Activated CD4-positive, alpha-beta T cell treated with anti-CD3 and anti-CD28 coated beads, Interleukin-2, amount 10 ng/mL, durations not matched to agents 7 days and 5 days (primary cell): ENCODE data around the gene PTCD1. TPM values are rescaled to one million over a fixed set of nuclear protein-coding genes. Genes with fewer than 3 reads are reported as not detected.

ENCODE experiments used
- CTCF ChIA-PET: fragments of 350-600 bp; sonication (Branson Sonifier 250); formaldehyde crosslinking; loops from one replicate; lab custom pipeline; 2021; ENCODE audit warnings: antibody characterized with exemption; lab: Charles Lee
- POLR2A ChIA-PET: fragments of 350-600 bp; sonication (Branson Sonifier 250); formaldehyde crosslinking; loops from one replicate; lab custom pipeline; 2021; ENCODE audit warnings: antibody characterized with exemption; lab: Charles Lee
- DNase-seq: peaks from one replicate; pipeline ENCODE4 v3.0.0-alpha.2; 2020
- H3K27ac Mint-ChIP-seq: one replicate; pipeline ENCODE4 v1.8.0; 2021; ENCODE audit warnings: mild to moderate bottlenecking, moderate library complexity, mixed read lengths
- H3K27me3 Mint-ChIP-seq: one replicate; pipeline ENCODE4 v1.8.0; 2021; ENCODE audit warnings: mixed read lengths
- H3K36me3 Mint-ChIP-seq: one replicate; pipeline ENCODE4 v1.8.0; 2021; ENCODE audit warnings: low read depth, mixed read lengths
- H3K4me1 Mint-ChIP-seq: one replicate; pipeline ENCODE4 v1.8.0; 2021; ENCODE audit warnings: mixed read lengths
- H3K4me3 Mint-ChIP-seq: one replicate; pipeline ENCODE4 v1.8.0; 2021; ENCODE audit warnings: mild to moderate bottlenecking, moderate library complexity, mixed read lengths
- H3K9me3 Mint-ChIP-seq: one replicate; pipeline ENCODE4 v1.8.0; 2021; ENCODE audit warnings: mixed read lengths
- total RNA-seq, 2 experiments: library from RNA; stranded (reverse); gene quantifications; one replicate each; pipeline ENCODE4 v1.2.3, GENCODE V29; 2021

Gene PTCD1
- total RNA-seq, 2 experiments from 2014 or later: 5.7 to 8.6 TPM

DNA sequence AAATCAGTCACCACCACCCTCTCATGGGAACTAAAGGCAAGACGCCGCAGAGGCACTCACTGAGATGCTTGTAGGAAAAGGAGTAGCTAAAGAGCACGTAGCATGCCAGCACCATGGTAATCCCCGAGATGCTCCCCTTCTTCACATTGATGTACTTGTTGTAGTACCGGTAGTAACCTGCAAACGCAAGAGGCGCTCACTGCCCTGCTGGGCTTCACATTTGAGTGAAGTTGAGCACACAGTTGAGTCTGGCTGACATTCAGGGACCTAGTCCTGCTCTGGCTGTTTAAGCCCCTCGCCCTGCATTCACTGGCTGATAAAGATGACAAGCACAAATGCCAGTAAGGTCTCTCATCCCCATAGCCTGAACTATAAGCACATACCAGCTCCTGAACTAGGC is 20.5 kb upstream of the PTCD1 start:
- CTCF ChIA-PET: interaction anchor here (0.9 to 1.3 kb wide), 3 partner anchors 10 to 12 kb away, joined by 3 to 5 read pairs (median 3); no protein-coding TSS in a partner anchor

DNA sequence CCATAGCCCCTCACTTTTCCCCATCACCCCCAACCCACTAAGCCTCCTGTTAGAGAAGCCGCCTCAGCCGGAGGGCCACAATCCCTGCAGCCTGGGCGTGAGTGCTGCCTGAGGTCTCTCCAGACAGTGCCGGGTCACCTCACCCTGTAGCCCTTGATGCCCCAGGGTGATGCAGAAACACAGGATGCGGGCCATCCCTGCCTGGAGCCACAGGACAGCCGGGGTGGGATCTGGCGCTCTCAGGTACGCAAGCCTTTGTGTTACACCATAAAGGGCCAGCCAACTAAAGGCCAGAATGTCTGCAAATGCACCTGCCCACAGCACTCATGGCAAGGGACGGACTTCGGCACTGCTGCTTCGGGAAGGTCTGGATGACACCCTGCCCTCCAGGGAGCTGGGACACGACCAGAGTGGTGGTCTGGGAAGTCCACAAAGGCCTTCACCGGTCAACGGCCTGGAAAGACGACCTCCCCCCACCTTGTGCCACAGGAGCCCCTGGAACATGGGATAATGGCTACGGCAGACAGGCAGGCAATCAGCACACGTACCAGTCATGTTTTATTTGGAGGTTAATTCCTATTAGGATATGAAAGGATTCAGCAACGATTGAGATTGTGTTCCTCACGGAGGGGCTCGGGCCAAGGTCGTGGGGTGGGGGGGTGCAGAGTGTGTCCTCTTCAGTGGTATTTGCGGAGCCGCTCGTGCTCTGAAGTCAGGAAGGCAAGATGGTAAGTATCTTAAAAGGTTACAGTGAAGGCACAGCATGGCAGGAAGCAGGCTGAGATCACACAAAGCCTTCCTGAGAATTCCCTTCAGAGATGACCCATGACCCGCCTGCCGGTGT is 19.3 kb upstream of the PTCD1 start:
- CTCF ChIA-PET: interaction anchor here (0.9 to 2.2 kb wide), 2 partner anchors 8 to 181 kb away, joined by 3 to 8 read pairs; partner anchors contain the start of gene ATP5MF
- no peak overlapping the region for H3K4me3 Mint-ChIP-seq
- no peak for DNase-seq
- H3K36me3 Mint-ChIP-seq: peaks cover 40% of the 10 kb centered on the region
- no peaks in the 10 kb centered on the region for H3K9me3 Mint-ChIP-seq
- H3K27ac Mint-ChIP-seq: no peak overlapping the region
- POLR2A ChIA-PET: interaction anchor here (0.6 kb wide), 1 partner anchor 40 kb away, joined by 3 read pairs; no protein-coding TSS in a partner anchor
- peaks cover 10% of the 10 kb centered on the region for H3K4me1 Mint-ChIP-seq
- no peaks in the 10 kb centered on the region for H3K27me3 Mint-ChIP-seq

More for the DNA sequence above, 20.5 kb upstream of the PTCD1 start:
- Mint-ChIP-seq H3K27ac (peak overlapping the region; percentile 74), H3K27me3 (no peaks in the 10 kb centered on the region), H3K9me3 (no peaks in the 10 kb centered on the region), H3K36me3 (peaks cover 40% of the 10 kb centered on the region), H3K4me1 (peaks cover 17% of the 10 kb centered on the region), H3K4me3 (no peak overlapping the region)
- POLR2A ChIA-PET: no interaction called here
- DNase-seq: peak; percentile 45

DNA sequence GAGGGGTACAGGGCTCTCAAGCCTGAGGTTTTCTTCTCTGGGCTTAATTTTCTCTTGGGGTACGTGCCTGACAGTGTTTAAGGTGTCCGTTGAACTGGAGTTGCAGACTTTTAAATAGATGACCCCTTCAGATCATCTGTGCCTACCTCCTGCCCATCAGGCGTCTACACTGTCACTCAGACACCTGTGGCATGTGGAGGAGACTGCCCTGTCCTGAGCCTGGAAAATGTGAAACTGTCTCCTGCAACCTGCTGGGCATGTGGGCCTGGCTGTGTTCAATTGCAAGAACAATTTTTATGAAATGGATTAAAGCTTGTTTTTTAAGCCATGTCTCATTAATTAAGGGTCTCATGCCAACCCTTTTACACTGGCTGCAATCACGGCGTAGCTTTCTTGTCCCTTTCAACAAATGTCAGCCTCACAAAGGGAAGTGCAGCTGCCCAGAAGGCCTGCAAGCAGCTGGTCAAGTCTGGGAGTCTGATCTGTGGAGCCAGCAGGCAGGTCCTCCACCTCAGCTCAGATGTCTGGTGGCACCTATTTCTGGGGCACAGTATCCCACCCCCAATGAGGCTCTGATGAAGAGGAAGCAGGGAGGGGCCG is 18.6 kb upstream of the PTCD1 start:
- Mint-ChIP-seq H3K4me1 (peaks cover 8% of the 10 kb centered on the region), H3K4me3 (no peak overlapping the region), H3K9me3 (no peaks in the 10 kb centered on the region), H3K36me3 (peaks cover 37% of the 10 kb centered on the region), H3K27me3 (no peaks in the 10 kb centered on the region), H3K27ac (no peak overlapping the region)
- CTCF ChIA-PET: interaction anchor here (0.9 to 2.2 kb wide), 2 partner anchors 8 to 181 kb away, joined by 3 to 8 read pairs; partner anchors contain the start of gene ATP5MF
- POLR2A ChIA-PET: interaction anchor here (0.6 kb wide), 1 partner anchor 41 kb away, joined by 3 read pairs; no protein-coding TSS in a partner anchor
- no peak for DNase-seq

DNA sequence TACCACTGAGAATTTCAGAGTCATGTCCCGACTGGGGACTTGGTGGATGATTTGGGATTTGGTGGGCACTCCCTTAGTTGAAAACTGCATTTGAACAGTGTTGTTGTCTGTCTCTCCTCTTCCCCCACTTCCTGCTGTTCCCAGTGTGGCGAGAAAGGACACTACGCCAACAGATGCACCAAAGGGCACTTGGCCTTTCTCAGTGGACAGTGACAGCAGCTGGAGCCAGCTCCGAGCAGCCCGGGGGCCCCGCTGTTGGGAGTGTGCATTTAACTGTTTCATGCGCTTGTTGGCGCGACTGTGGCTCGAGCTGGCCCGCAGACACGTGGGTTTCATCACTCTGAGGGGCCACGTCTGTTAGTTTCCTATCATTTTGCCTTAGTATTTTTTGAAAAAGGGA is 17.7 kb upstream of the PTCD1 start:
- Mint-ChIP-seq H3K4me3 (no peak overlapping the region), H3K27me3 (no peaks in the 10 kb centered on the region), H3K27ac (peak overlapping the region; percentile 20), H3K9me3 (no peaks in the 10 kb centered on the region), H3K36me3 (peaks cover 35% of the 10 kb centered on the region), H3K4me1 (peaks cover 8% of the 10 kb centered on the region)
- POLR2A ChIA-PET: interaction anchor here (0.6 kb wide), 1 partner anchor 17 kb away, joined by 3 read pairs; no protein-coding TSS in a partner anchor
- CTCF ChIA-PET: interaction anchor here (2.2 kb wide), 1 partner anchor 9 kb away, joined by 8 read pairs; the partner anchor contains the start of gene ATP5MF
- DNase-seq: no peak

DNA sequence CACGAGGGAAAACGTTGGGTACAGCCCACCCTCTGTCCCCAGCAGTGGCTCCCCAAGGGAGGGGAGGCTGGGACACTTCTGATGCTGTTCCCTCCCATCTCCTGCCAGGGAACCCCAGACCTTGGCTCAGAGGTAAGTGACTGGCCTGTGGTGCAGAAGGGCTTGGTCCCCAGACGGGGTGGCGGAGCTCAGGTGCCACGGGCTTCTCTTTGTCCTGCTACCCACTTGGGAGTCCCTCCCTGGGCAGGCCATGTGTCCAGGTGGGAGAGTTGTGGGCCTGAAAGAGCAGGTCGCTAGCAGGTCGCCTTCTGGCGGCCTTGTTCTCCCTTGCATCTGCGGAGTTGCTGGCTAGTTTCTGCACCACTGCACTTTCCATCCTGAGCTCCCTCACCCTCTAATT is 17.3 kb upstream of the PTCD1 start:
- ChIA-PET CTCF (interaction anchor here (0.8 to 2.2 kb wide), 3 partner anchors 8 to 20 kb away, joined by 3 to 8 read pairs (median 3); partner anchors contain the start of gene ATP5MF), POLR2A (interaction anchor here (0.6 kb wide), 1 partner anchor 16 kb away, joined by 3 read pairs; no protein-coding TSS in a partner anchor)
- Mint-ChIP-seq H3K27me3 (no peaks in the 10 kb centered on the region), H3K4me1 (peaks cover 8% of the 10 kb centered on the region), H3K9me3 (no peaks in the 10 kb centered on the region), H3K36me3 (peaks cover 40% of the 10 kb centered on the region), H3K4me3 (no peak overlapping the region), H3K27ac (no peak overlapping the region)
- no peak for DNase-seq

DNA sequence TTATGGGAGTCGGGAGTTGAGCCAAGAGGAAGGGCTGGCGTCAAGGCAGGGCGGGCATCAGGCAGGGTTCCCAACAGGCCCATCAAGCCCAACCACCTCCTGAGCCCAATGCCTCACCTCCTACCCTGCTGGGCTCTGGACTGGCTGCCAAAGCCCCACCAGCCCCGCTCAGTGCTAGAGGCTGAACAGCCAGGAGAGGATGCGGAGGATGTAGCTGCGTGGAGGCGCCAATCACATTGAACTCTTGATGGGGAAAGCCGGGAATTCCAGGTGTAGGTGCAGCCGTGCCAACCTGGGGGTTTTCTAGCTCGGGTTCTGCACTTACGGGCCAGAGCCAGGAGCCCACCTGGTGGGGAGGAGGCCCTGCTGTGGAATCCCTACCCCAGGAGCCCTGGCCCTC is 14.5 kb upstream of the PTCD1 start:
- CTCF ChIA-PET: no interaction called here
- Mint-ChIP-seq H3K36me3 (peaks cover 31% of the 10 kb centered on the region), H3K27me3 (no peaks in the 10 kb centered on the region), H3K4me1 (no peaks in the 10 kb centered on the region), H3K4me3 (no peak overlapping the region), H3K27ac (no peak overlapping the region), H3K9me3 (no peaks in the 10 kb centered on the region)
- DNase-seq: no peak
- POLR2A ChIA-PET: no interaction called here

DNA sequence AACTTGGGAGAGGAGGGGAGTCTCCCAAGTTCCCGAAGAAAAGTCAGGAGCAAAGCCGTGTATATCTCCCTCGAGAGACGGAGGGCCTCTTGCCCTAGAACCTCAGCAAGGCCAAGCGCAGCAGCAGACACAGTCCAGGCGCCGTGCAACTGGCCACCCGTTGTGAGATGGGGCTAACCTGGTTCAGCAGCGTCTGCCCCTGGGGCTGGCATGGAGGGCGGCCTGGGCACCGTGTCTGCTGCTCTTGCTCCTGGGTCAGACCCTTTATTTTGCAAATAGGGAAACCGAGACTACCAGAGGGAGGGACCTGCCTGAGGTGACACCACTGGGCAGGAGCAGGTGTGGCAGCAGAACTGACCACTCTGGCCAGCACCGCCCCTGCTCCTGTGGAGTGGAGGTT is 13.9 kb upstream of the PTCD1 start:
- H3K9me3 Mint-ChIP-seq: no peaks in the 10 kb centered on the region
- POLR2A ChIA-PET: no interaction called here
- no peaks in the 10 kb centered on the region for H3K4me1 Mint-ChIP-seq
- CTCF ChIA-PET: no interaction called here
- no peak overlapping the region for H3K4me3 Mint-ChIP-seq
- H3K27me3 Mint-ChIP-seq: no peaks in the 10 kb centered on the region
- H3K36me3 Mint-ChIP-seq: peaks cover 32% of the 10 kb centered on the region
- H3K27ac Mint-ChIP-seq: no peak overlapping the region
- DNase-seq: no peak

DNA sequence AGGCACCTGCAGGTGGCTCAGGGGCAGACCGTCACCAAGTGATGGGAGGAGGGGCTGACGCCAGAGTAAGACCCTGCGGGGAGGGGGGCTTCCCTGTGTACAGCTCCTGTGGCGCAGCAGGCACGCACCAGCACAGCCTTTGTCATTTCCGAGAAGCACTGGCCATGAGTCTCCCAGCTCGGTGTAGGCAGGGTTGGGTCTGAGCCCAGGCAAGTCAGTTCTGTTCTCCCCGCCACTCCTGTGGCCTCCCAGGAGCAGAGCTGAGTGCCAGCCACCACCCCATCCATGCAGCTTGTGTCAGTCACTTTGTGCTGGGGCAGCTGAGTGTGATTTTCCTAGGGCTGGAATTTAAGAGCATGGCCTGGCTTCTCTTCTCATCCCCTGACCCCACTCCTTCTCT is 13.3 kb upstream of the PTCD1 start:
- Mint-ChIP-seq H3K27ac (no peak overlapping the region), H3K9me3 (no peaks in the 10 kb centered on the region), H3K4me1 (no peaks in the 10 kb centered on the region), H3K36me3 (peaks cover 30% of the 10 kb centered on the region), H3K27me3 (no peaks in the 10 kb centered on the region), H3K4me3 (no peak overlapping the region)
- POLR2A ChIA-PET: no interaction called here
- no peak for DNase-seq
- CTCF ChIA-PET: no interaction called here

DNA sequence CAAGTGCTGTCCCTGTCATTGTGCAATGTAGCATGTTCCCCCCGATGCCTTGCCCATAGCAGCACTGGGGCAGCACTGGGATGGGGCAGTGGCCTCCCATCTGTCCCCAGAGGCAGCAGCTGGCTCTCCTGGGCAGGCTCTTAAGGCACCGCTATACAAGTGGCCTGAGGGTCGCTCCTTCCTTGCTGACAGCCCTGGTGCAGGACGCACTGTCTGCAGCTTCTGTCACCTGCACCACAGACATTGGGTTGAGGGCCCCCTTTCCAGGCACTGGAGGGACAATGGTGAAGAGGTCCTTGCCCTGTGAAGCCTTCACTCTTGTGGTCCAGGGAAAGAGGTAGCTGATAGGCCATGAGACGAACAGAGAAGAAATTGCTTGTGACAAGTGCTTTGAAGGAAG is 10.7 kb upstream of the PTCD1 start:
- Mint-ChIP-seq H3K27ac (no peak overlapping the region), H3K4me3 (no peak overlapping the region), H3K9me3 (no peaks in the 10 kb centered on the region), H3K4me1 (peaks cover 2% of the 10 kb centered on the region), H3K27me3 (no peaks in the 10 kb centered on the region), H3K36me3 (peaks cover 37% of the 10 kb centered on the region)
- DNase-seq: no peak
- CTCF ChIA-PET: interaction anchor here (0.9 to 1.6 kb wide), 3 partner anchors 10 to 62 kb away, joined by 3 to 4 read pairs (median 3); no protein-coding TSS in a partner anchor
- POLR2A ChIA-PET: no interaction called here

DNA sequence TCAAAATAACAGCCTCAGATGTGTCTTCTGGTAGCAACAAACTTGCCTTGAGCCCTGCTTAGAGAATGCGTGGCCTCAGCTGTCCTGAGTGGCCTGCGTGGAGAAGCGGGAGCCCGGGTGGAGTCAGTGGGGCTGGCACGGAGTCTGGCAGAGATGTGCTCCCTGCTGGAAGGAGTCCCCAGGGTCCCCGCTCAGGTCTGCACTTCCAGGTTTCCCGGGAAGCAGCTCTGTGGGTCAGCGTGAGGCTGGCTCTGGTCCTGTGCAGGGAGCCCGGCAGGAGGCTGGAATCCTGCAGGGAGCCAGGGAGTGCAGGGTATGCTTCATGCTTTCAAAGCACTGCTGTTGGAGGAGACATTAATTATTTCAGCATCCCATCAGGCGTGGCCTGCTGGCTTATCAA is 10.3 kb upstream of the PTCD1 start:
- no peak for DNase-seq
- ChIA-PET POLR2A (no interaction called here), CTCF (interaction anchor here (0.9 to 1.6 kb wide), 3 partner anchors 10 to 62 kb away, joined by 3 to 5 read pairs (median 4); no protein-coding TSS in a partner anchor)
- Mint-ChIP-seq H3K27ac (no peak overlapping the region), H3K36me3 (peaks cover 36% of the 10 kb centered on the region), H3K27me3 (no peaks in the 10 kb centered on the region), H3K9me3 (no peaks in the 10 kb centered on the region), H3K4me3 (no peak overlapping the region), H3K4me1 (peaks cover 2% of the 10 kb centered on the region)

DNA sequence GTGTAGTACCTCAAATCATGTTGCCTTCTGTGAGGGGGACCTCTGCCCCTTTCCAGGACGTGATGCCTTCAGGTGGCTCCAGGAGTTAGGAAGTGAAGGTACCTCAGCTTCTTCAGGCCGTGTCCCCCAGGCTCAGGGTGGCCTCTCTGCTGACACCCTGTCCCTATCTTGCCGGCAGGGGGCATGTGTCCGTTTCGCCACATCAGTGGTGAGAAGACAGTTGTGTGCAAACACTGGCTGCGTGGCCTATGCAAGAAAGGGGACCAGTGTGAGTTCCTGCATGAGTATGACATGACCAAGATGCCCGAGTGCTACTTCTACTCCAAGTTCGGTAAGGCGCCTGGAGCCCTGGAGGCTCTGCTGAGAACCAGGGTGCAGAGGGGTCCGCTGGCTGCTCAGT is 9.3 kb upstream of the PTCD1 start:
- DNase-seq: peak; percentile 20
- POLR2A ChIA-PET: no interaction called here
- CTCF ChIA-PET: interaction anchor here (0.6 to 1.2 kb wide), 4 partner anchors 11 to 182 kb away, joined by 3 to 5 read pairs (median 3); no protein-coding TSS in a partner anchor
- Mint-ChIP-seq H3K4me1 (peaks cover 7% of the 10 kb centered on the region), H3K36me3 (peaks cover 39% of the 10 kb centered on the region), H3K27ac (no peak overlapping the region), H3K27me3 (no peaks in the 10 kb centered on the region), H3K9me3 (no peaks in the 10 kb centered on the region), H3K4me3 (no peak overlapping the region)

DNA sequence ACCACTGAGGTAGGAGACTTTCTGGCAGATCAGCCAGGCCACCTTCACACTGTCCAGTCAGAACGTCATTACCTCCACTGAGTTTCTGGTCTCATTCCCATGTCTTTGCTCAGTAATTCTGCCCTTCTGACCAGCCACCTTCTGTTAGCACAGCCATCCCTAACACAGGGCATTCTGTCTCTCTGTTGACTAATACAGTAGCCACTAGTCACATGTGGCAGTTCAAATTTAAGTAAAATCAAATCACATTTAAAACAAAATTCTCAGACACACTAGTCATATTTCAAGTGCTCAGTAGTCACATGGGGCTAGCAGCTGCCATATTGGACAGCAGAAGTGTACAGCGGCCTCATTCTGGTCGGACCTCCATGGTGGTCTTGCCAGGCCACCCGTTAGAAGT is 7.5 kb upstream of the PTCD1 start:
- ChIA-PET POLR2A (no interaction called here), CTCF (interaction anchor here (0.6 to 1.4 kb wide), 2 partner anchors 13 to 432 kb away, joined by 3 read pairs; no protein-coding TSS in a partner anchor)
- Mint-ChIP-seq H3K27ac (no peak overlapping the region), H3K4me3 (no peak overlapping the region), H3K4me1 (peaks cover 13% of the 10 kb centered on the region), H3K27me3 (no peaks in the 10 kb centered on the region), H3K36me3 (peaks cover 43% of the 10 kb centered on the region), H3K9me3 (no peaks in the 10 kb centered on the region)
- no peak for DNase-seq
